Measurements from ENCODE around the gene NCOA3. TPM values are rescaled to one million over a fixed set of nuclear protein-coding genes. Genes with fewer than 3 reads are reported as not detected.

NCOA3 gene
- total RNA-seq, 1 donor from 2014 or later, result 42.8 TPM

- no peak for TF ChIP-seq CTCF (IDR thresholded peaks at IDR 0.05; ENCODE audit: unreplicated experiment)
- no peaks in the 10 kb centered on the region for H3K27me3 Mint-ChIP-seq
- H3K36me3 Mint-ChIP-seq (ENCODE audit: insufficient read depth), result peaks cover 11% of the 10 kb centered on the region
- DNase-seq (ENCODE audit: low spot score, unreplicated experiment), result no peak
- no peak overlapping the region for H3K27ac Mint-ChIP-seq
- H3K4me3 Mint-ChIP-seq (ENCODE audit: low read depth), result no peak overlapping the region
- H3K9me3 Mint-ChIP-seq (ENCODE audit: low read depth), result peaks cover 8% of the 10 kb centered on the region
- H3K4me1 Mint-ChIP-seq (ENCODE audit: low read depth), result peaks cover 4% of the 10 kb centered on the region
Observed at GRCh38 chr20:47532002-47532401, 30.3 kb downstream of the NCOA3 start.

- H3K9me3 Mint-ChIP-seq (ENCODE audit: low read depth), result no peaks in the 10 kb centered on the region
- no peak overlapping the region for H3K4me3 Mint-ChIP-seq (ENCODE audit: low read depth)
- H3K27me3 Mint-ChIP-seq, result no peaks in the 10 kb centered on the region
- H3K27ac Mint-ChIP-seq, result no peak overlapping the region
- TF ChIP-seq CTCF (IDR thresholded peaks at IDR 0.05; ENCODE audit: unreplicated experiment), result no peak
- H3K4me1 Mint-ChIP-seq (ENCODE audit: low read depth), result peaks cover 6% of the 10 kb centered on the region
- H3K36me3 Mint-ChIP-seq (ENCODE audit: insufficient read depth), result peaks cover 3% of the 10 kb centered on the region
- DNase-seq (ENCODE audit: low spot score, unreplicated experiment), result no peak
Observed at GRCh38 chr20:47533518-47534062, 31.9 kb downstream of the NCOA3 start.

- Mint-ChIP-seq H3K4me1 (ENCODE audit: low read depth) (peaks cover 10% of the 10 kb centered on the region), H3K4me3 (ENCODE audit: low read depth) (no peak overlapping the region), H3K27ac (no peak overlapping the region), H3K27me3 (no peaks in the 10 kb centered on the region), H3K36me3 (ENCODE audit: insufficient read depth) (peaks cover 3% of the 10 kb centered on the region), H3K9me3 (ENCODE audit: low read depth) (no peaks in the 10 kb centered on the region)
- no peak for DNase-seq (ENCODE audit: low spot score, unreplicated experiment)
- TF ChIP-seq CTCF (IDR thresholded peaks at IDR 0.05; ENCODE audit: unreplicated experiment), result no peak
Observed at GRCh38 chr20:47534405-47534804, 32.7 kb downstream of the NCOA3 start.

DNA sequence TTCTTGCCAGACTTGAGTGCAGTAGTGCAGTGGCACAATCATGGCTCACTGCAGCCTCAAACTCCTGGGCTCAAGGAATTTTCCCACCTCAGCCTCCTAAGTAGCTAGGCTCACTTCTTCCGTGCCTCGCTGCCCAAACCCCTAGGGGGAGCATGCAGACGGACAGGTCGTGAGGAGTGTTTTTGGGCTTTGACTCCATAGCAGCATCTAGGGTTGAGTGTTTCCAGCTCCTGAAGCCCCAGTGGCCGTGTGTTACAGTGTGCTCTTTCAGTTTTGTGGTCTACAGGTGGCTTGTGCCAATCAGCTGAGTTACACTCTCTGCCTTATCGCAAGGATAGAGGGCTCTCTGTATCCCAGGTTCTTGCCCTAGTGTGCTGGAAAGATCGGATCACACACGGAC is 33.4 kb downstream of the NCOA3 start:
- Mint-ChIP-seq H3K36me3 (ENCODE audit: insufficient read depth) (peaks cover 2% of the 10 kb centered on the region), H3K27ac (no peak overlapping the region), H3K27me3 (no peaks in the 10 kb centered on the region), H3K9me3 (ENCODE audit: low read depth) (no peaks in the 10 kb centered on the region), H3K4me1 (ENCODE audit: low read depth) (peaks cover 10% of the 10 kb centered on the region), H3K4me3 (ENCODE audit: low read depth) (no peak overlapping the region)
- peak; percentile 41 for TF ChIP-seq CTCF (IDR thresholded peaks at IDR 0.05; ENCODE audit: unreplicated experiment)
- no peak for DNase-seq (ENCODE audit: low spot score, unreplicated experiment)

DNA sequence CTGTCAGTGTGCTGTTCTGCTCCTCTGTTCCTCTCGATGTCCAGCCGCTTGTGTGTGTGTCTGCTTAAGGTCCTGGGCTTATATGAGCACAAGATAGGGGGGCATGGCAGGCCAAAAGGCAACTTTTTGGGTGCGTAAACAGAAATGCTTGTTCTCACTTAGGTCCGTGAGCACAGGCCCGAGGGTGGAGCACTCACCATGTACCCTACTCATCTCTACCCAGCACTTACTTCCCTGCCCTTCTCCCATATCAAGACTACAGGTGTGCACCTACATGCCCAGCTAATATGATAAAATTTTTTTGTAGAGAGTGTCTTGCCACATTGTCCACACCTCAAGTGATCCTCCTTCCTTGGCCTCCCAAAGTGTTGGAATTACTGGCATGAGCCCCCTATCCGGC is 34.3 kb downstream of the NCOA3 start:
- Mint-ChIP-seq H3K27ac (no peak overlapping the region), H3K27me3 (no peaks in the 10 kb centered on the region), H3K4me1 (ENCODE audit: low read depth) (peaks cover 19% of the 10 kb centered on the region), H3K9me3 (ENCODE audit: low read depth) (no peaks in the 10 kb centered on the region), H3K36me3 (ENCODE audit: insufficient read depth) (peaks cover 2% of the 10 kb centered on the region), H3K4me3 (ENCODE audit: low read depth) (no peak overlapping the region)
- no peak for DNase-seq (ENCODE audit: low spot score, unreplicated experiment)
- TF ChIP-seq CTCF (IDR thresholded peaks at IDR 0.05; ENCODE audit: unreplicated experiment), result no peak
